ENCODE data around the gene OPCML. TPM values are rescaled to one million over a fixed set of nuclear protein-coding genes. Genes with fewer than 3 reads are reported as not detected.

The OPCML gene
- total RNA-seq, 4 donors from 2014 or later, result 0.06 to 0.83 (median 0.24) TPM

GRCh38 chr11:133271871-133272776 is 260.2 kb downstream of the OPCML start:
- intact Hi-C loops (cut with DNase I), result no loop called here
- no peak for DNase-seq (ENCODE audit: extremely low spot score)
- TF ChIP-seq POLR2A (IDR thresholded peaks at IDR 0.05; ENCODE audit: low read depth), result no peak
- no peak for TF ChIP-seq EP300 (IDR thresholded peaks at IDR 0.05)
- no peak for TF ChIP-seq POLR2AphosphoS5 (IDR thresholded peaks at IDR 0.05)
- TF ChIP-seq, protein P1, sequence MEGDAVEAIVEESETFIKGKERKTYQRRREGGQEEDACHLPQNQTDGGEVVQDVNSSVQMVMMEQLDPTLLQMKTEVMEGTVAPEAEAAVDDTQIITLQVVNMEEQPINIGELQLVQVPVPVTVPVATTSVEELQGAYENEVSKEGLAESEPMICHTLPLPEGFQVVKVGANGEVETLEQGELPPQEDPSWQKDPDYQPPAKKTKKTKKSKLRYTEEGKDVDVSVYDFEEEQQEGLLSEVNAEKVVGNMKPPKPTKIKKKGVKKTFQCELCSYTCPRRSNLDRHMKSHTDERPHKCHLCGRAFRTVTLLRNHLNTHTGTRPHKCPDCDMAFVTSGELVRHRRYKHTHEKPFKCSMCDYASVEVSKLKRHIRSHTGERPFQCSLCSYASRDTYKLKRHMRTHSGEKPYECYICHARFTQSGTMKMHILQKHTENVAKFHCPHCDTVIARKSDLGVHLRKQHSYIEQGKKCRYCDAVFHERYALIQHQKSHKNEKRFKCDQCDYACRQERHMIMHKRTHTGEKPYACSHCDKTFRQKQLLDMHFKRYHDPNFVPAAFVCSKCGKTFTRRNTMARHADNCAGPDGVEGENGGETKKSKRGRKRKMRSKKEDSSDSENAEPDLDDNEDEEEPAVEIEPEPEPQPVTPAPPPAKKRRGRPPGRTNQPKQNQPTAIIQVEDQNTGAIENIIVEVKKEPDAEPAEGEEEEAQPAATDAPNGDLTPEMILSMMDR (IDR thresholded peaks at IDR 0.05), result no peak
- Histone ChIP-seq H3K27ac (replicated peaks in 1 of 4) (no peak overlapping the region), H3K9me3 (no peaks in the 10 kb centered on the region), H3K36me3 (no peaks in the 10 kb centered on the region), H3K4me3 (no peak overlapping the region), H3K4me1 (no peaks in the 10 kb centered on the region), H3K27me3 (no peaks in the 10 kb centered on the region)
- 83% methylated on average over 6 of the region's 6 CpGs for WGBS

GRCh38 chr11:133271206-133271605 is 261.1 kb downstream of the OPCML start:
- H3K36me3 ChIP-seq, result no peaks in the 10 kb centered on the region
- H3K27me3 ChIP-seq, result no peaks in the 10 kb centered on the region
- intact Hi-C loops (cut with DNase I), result no loop called here
- H3K4me1 ChIP-seq, result no peaks in the 10 kb centered on the region
- TF ChIP-seq POLR2A (IDR thresholded peaks at IDR 0.05; ENCODE audit: low read depth) (no peak), EP300 (IDR thresholded peaks at IDR 0.05) (no peak), POLR2AphosphoS5 (IDR thresholded peaks at IDR 0.05) (no peak)
- TF ChIP-seq, protein P1 (IDR thresholded peaks at IDR 0.05), result no peak
- DNase-seq (ENCODE audit: extremely low spot score), result no peak
- no peak overlapping the region for H3K4me3 ChIP-seq
- H3K9me3 ChIP-seq, result no peaks in the 10 kb centered on the region
- no peak overlapping the region for H3K27ac ChIP-seq (replicated peaks in 1 of 4)

DNA sequence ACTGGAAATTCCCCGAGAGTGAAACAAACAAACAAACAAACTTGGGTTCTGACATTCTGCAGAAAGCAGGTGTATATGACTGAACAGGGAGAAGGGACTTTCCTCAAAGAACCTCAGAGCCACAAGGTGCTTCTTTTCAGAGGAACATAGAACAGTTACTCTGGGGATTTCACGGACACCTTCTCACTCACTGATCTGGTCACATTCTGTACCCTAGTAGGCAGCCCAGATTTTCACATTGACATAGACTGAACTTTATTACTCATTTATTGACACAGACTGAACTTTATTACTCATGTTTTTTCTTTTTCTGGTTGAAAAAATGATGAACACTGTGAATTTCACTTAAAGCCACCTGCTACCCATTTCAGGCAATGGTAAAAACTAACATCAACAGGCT is 263.0 kb downstream of the OPCML start:
- no peak overlapping the region for H3K4me3 ChIP-seq
- H3K4me1 ChIP-seq, result no peaks in the 10 kb centered on the region
- H3K27me3 ChIP-seq, result peaks cover 0 to 8% (median 0%) of the 10 kb centered on the region in 4 donors
- no peak for DNase-seq (ENCODE audit: extremely low spot score)
- WGBS, result 77% methylated on average over 2 of the region's 2 CpGs
- no peak for TF ChIP-seq POLR2AphosphoS5 (IDR thresholded peaks at IDR 0.05)
- no peak for TF ChIP-seq POLR2A (IDR thresholded peaks at IDR 0.05; ENCODE audit: low read depth)
- no peak for TF ChIP-seq EP300 (IDR thresholded peaks at IDR 0.05)
- TF ChIP-seq, protein P1 (IDR thresholded peaks at IDR 0.05), result no peak
- H3K36me3 ChIP-seq, result no peaks in the 10 kb centered on the region
- intact Hi-C loops (cut with DNase I), result no loop called here
- no peak overlapping the region for H3K27ac ChIP-seq (replicated peaks in 1 of 4)
- H3K9me3 ChIP-seq, result no peaks in the 10 kb centered on the region

DNA sequence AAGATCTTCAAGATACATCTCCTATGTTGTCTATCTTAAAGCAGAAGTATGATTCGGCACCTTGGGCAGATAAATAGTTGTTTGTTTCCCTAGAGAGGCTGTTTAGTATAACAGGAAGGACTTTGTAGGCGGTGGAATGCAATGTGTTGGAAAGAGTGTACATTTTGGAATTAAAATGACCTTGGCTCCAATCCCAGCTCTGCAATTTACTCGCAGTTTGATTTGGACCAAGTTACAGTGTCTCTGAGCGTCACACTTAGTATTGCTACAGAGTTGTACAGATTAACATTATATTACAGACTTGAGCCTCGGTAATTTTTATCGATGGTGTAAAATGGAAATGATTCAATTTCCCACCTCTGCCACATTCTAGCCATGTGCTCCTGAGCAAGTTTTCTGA is 265.3 kb downstream of the OPCML start:
- Histone ChIP-seq H3K9me3 (no peaks in the 10 kb centered on the region), H3K27me3 (peaks cover 0 to 20% (median 0%) of the 10 kb centered on the region in 4 donors), H3K27ac (replicated peaks in 1 of 4) (no peak overlapping the region), H3K4me3 (no peak overlapping the region), H3K36me3 (no peaks in the 10 kb centered on the region), H3K4me1 (no peaks in the 10 kb centered on the region)
- intact Hi-C loops (cut with DNase I), result no loop called here
- DNase-seq (ENCODE audit: extremely low spot score), result no peak
- TF ChIP-seq EP300 (IDR thresholded peaks at IDR 0.05) (no peak), POLR2A (IDR thresholded peaks at IDR 0.05; ENCODE audit: low read depth) (no peak), POLR2AphosphoS5 (IDR thresholded peaks at IDR 0.05) (no peak)
- TF ChIP-seq, protein P1 (IDR thresholded peaks at IDR 0.05), result no peak
- WGBS, result 64% methylated on average over 6 of the region's 6 CpGs

Measured in esophagus muscularis mucosa (tissue), 4 donors.